CD4-positive, alpha-beta T cell treated with Interleukin-6 at 100 ng/mL for 8 hours (primary cell): ENCODE measurements around the gene FNDC3A.
A peak's percentile ranks its signal among the peaks of the same experiment; 100 is the strongest.

Experiments
- DNase-seq: peaks from one replicate; pipeline ENCODE4 v3.0.0-alpha.2; 2020; ENCODE audit warnings: mixed read lengths, low spot score

Gene FNDC3A

DNA sequence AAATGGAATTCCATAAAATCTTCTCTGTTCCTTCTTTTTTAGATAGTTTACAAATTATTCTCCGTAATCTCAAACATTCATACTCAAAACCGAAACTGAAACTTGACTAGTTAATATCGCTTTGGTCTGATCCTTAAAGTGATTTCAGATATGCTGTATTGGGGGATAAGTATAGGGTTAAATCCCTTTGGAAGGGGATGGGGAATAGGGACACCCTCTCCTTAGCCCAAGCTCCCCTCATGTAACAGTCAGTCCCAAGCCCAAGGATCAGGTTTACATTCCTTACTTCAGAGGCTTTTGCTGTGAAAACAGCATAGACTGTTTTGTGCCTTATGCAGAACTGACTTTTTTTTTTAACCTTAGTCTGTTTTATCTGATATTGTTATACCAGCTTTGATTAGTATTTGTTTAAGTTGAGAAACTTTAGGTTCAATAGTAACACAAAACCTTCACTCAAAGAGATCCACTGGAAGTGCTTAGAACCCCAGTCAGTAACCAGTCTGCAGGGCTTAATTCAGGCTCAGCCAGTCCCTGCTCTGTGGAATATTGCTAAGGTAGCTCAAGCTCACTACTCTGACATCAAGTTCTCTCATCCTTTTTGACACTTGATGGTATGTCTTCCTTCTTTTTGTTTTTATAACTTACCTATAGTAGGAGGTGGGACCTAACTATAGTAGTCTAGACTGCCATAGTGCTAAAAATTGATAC is 282.5 kb downstream of the FNDC3A start:
- DNase-seq: peak; percentile 1
